HCT116 (cell line): ENCODE measurements around the gene CLEC4G. TPM values are rescaled to one million over a fixed set of nuclear protein-coding genes. Genes with fewer than 3 reads are reported as not detected.

Experiments used
- ATAC-seq: fragments of 200-7000 bp; cut with Tn5 transposase; 2 replicates; pipeline ENCODE4 v1.9.1; 2020; ENCODE audit warnings: mild to moderate bottlenecking, moderate library complexity
- BruUV-seq: library from RNA; stranded (reverse); fragments of 400-500 nt; replicated peaks from 2 replicates; lab custom pipeline; 2021; lab: Mats Ljungman, UMichigan
- CTCF ChIA-PET: fragments of 300-600 bp; sonication (Branson Sonifier 250); formaldehyde crosslinking; loops from one replicate; lab custom pipeline; 2021; ENCODE audit warnings: antibody characterized with exemption; lab: Charles Lee
- POLR2A ChIA-PET: fragments of 300-600, 350-600 bp; sonication (Branson Sonifier 250); formaldehyde crosslinking; loops from one replicate; lab custom pipeline; 2021; ENCODE audit warnings: antibody characterized with exemption; lab: Charles Lee
- RAD21 ChIA-PET, 2 experiments: fragments of 300-600 bp; sonication (Branson Sonifier 250); formaldehyde crosslinking; loops; one replicate each; lab custom pipeline; 2023; ENCODE audit warnings: low total read pairs in 2 of 2; ENCODE audit not compliant: uncharacterized antibody in 2 of 2, unreplicated experiment in 2 of 2, low non-redundant PET in 1 of 2; lab: Charles Lee
- DNase-seq: peaks from one replicate; pipeline ENCODE4 v3.0.0-alpha.2; 2010; ENCODE audit warnings: low read depth, low spot score
- H2AFZ ChIP-seq: fragments of 200-600 bp; shearing (Covaris generic), sonication (generic); 2 replicates; pipeline ENCODE4 v1.6.1; 2017; ENCODE audit warnings: low read depth, mixed run types, mixed read lengths, antibody characterized with exemption, low read length; ENCODE audit not compliant: poor library complexity, severe bottlenecking
- H3K27ac ChIP-seq: 2 replicates; pipeline ENCODE4 v1.5.1; 2012; ENCODE audit warnings: low read depth, low read length
- H3K27me3 ChIP-seq: fragments of 200-600 bp; sonication (generic); 2 replicates; pipeline ENCODE4 v1.6.1; 2016; ENCODE audit warnings: mixed run types, low read length, mixed read lengths; ENCODE audit not compliant: insufficient read depth
- H3K36me3 ChIP-seq, 2 experiments: fragments of 200-500 bp in 1 of 2; fragments of 200-600 bp in 1 of 2; sonication (Bioruptor generic) in 1 of 2; sonication (generic) in 1 of 2; 2 replicates each; pipeline versions ENCODE4 v1.5.1 to v1.6.1; 2014 to 2016; ENCODE audit warnings: low read length in 2 of 2, inconsistent platforms in 1 of 2, mixed read lengths in 1 of 2, mixed run types in 1 of 2; ENCODE audit not compliant: insufficient read depth in 2 of 2, control insufficient read depth in 1 of 2
- H3K4me1 ChIP-seq, 2 experiments: fragments of 200-600 bp in 1 of 2; sonication (generic) in 1 of 2; 2 replicates each; pipeline versions ENCODE4 v1.5.1 to v1.6.1; 2012 to 2017; ENCODE audit warnings: low read length in 2 of 2, inconsistent platforms in 1 of 2, mild to moderate bottlenecking in 1 of 2, mixed read lengths in 1 of 2, mixed run types in 1 of 2, moderate library complexity in 1 of 2; ENCODE audit not compliant: insufficient read depth in 2 of 2, control insufficient read depth in 1 of 2
- H3K4me2 ChIP-seq: fragments of 200-600 bp; sonication (generic); 2 replicates; pipeline ENCODE4 v1.6.1; 2017; ENCODE audit warnings: mixed run types, low read length, mixed read lengths
- H3K4me3 ChIP-seq, 2 experiments: fragments of 200-600 bp in 1 of 2; sonication (generic) in 1 of 2; replicated peaks in 1 of 2; 2 replicates each; pipeline ENCODE4 v1.5.1; 2011 to 2016; ENCODE audit warnings: low read length in 2 of 2, control low read depth in 1 of 2, low read depth in 1 of 2, mild to moderate bottlenecking in 1 of 2, mixed read lengths in 1 of 2, mixed run types in 1 of 2
- H3K79me2 ChIP-seq: fragments of 200-600 bp; sonication (generic); 2 replicates; pipeline ENCODE4 v1.6.1; 2017; ENCODE audit warnings: mild to moderate bottlenecking, mixed run types, low read length, moderate library complexity, mixed read lengths; ENCODE audit not compliant: insufficient read depth
- H3K9ac ChIP-seq: fragments of 200-600 bp; sonication (generic); 2 replicates; pipeline ENCODE4 v1.6.1; 2016; ENCODE audit warnings: low read length, mixed read lengths
- H3K9me2 ChIP-seq: fragments of 200-600 bp; sonication (generic), shearing (Covaris generic); 2 replicates; pipeline ENCODE4 v1.6.1; 2017; ENCODE audit warnings: mixed run types, mild to moderate bottlenecking, moderate library complexity; ENCODE audit not compliant: insufficient read depth
- H3K9me3 ChIP-seq, 2 experiments: fragments of 200-500 bp in 1 of 2; fragments of 200-600 bp in 1 of 2; sonication (Bioruptor generic) in 1 of 2; sonication (generic) in 1 of 2; 2 replicates each; pipeline ENCODE4 v1.6.1; 2014 to 2017; ENCODE audit warnings: low read length in 2 of 2, mixed read lengths in 2 of 2, inconsistent platforms in 1 of 2, low read depth in 1 of 2, mild to moderate bottlenecking in 1 of 2, mixed run types in 1 of 2, moderate library complexity in 1 of 2; ENCODE audit not compliant: control insufficient read depth in 1 of 2, insufficient read depth in 1 of 2
- H4K20me1 ChIP-seq: fragments of 200-600 bp; sonication (generic), shearing (Covaris generic); 2 replicates; pipeline ENCODE4 v1.6.1; 2017; ENCODE audit warnings: mixed run types, mild to moderate bottlenecking, moderate library complexity; ENCODE audit not compliant: insufficient read depth
- CBX3 ChIP-seq: IDR thresholded peaks from 2 replicates; pipeline ENCODE4 v1.6.1; 2012; ENCODE audit warnings: low read depth
- CEBPB ChIP-seq: IDR thresholded peaks from 2 replicates; pipeline ENCODE4 v1.6.1; 2012; ENCODE audit warnings: low read depth
- CTCF ChIP-seq, 3 experiments: fragments of 200-600 bp in 1 of 3; sonication (generic) in 1 of 3; IDR thresholded peaks in 2 of 3; conservative IDR thresholded peaks in 1 of 3; 2 replicates each; pipeline ENCODE4 v1.5.1; 2012 to 2017; ENCODE audit warnings: low read depth in 2 of 3, low read length in 2 of 3, antibody characterized with exemption in 1 of 3, borderline replicate concordance in 1 of 3, control low read depth in 1 of 3, mild to moderate bottlenecking in 1 of 3, mixed read lengths in 1 of 3, mixed run types in 1 of 3, moderate library complexity in 1 of 3; ENCODE audit not compliant: insufficient read depth in 1 of 3
- EGR1 ChIP-seq: IDR thresholded peaks from 2 replicates; pipeline ENCODE4 v1.6.1; 2012; ENCODE audit warnings: low read depth
- EZH2 ChIP-seq: fragments of 200-600 bp; sonication (generic); IDR thresholded peaks from 2 replicates; pipeline ENCODE4 v1.6.1; 2017; ENCODE audit warnings: antibody characterized with exemption, mixed run types
- EZH2phosphoT487 ChIP-seq: fragments of 200-600 bp; IDR thresholded peaks from 2 replicates; pipeline ENCODE4 v1.6.1; 2018; ENCODE audit warnings: antibody characterized with exemption, borderline replicate concordance
- FOSL1 ChIP-seq: IDR thresholded peaks from 2 replicates; pipeline ENCODE4 v1.6.1; 2012; ENCODE audit warnings: low read depth
- JUND ChIP-seq: IDR thresholded peaks from 2 replicates; pipeline ENCODE4 v1.6.1; 2012
- MAX ChIP-seq: IDR thresholded peaks from 2 replicates; pipeline ENCODE4 v1.6.1; 2012
- POLR2A ChIP-seq: IDR thresholded peaks from 2 replicates; pipeline ENCODE4 v1.7.0; 2011; ENCODE audit warnings: borderline replicate concordance; ENCODE audit not compliant: insufficient read depth, insufficient read length; ENCODE audit errors: extremely low read depth
- POLR2AphosphoS5 ChIP-seq: IDR thresholded peaks from 2 replicates; pipeline ENCODE4 v1.6.1; 2011; ENCODE audit warnings: mild to moderate bottlenecking, low read depth, low read length, moderate library complexity
- RAD21 ChIP-seq: IDR thresholded peaks from 2 replicates; pipeline ENCODE4 v1.6.1; 2012; ENCODE audit warnings: low read depth, mild to moderate bottlenecking
- REST ChIP-seq: IDR thresholded peaks from 2 replicates; pipeline ENCODE4 v1.6.1; 2012; ENCODE audit warnings: low read depth
- SIN3A ChIP-seq: IDR thresholded peaks from 2 replicates; pipeline ENCODE4 v1.6.1; 2012; ENCODE audit warnings: low read depth
- SP1 ChIP-seq: IDR thresholded peaks from 2 replicates; pipeline ENCODE4 v1.6.1; 2012; ENCODE audit warnings: low read depth
- SRF ChIP-seq: IDR thresholded peaks from 2 replicates; pipeline ENCODE4 v1.6.1; 2012; ENCODE audit warnings: low read depth
- TCF7L2 ChIP-seq: IDR thresholded peaks from 2 replicates; pipeline ENCODE4 v1.7.0; 2011; ENCODE audit warnings: borderline replicate concordance, inconsistent platforms; ENCODE audit not compliant: insufficient read depth, insufficient read length; ENCODE audit errors: extremely low read depth
- YY1 ChIP-seq: IDR thresholded peaks from 2 replicates; pipeline ENCODE4 v1.6.1; 2011; ENCODE audit warnings: low read length, low read depth, moderate library complexity, mild to moderate bottlenecking; ENCODE audit not compliant: insufficient replicate concordance; ENCODE audit errors: extremely low read depth
- ZBTB33 ChIP-seq: IDR thresholded peaks from 2 replicates; pipeline ENCODE4 v1.6.1; 2011; ENCODE audit warnings: mild to moderate bottlenecking, low read length, moderate library complexity; ENCODE audit not compliant: insufficient replicate concordance; ENCODE audit errors: extremely low read depth
- ZFX ChIP-seq: fragments of 450-650 bp; IDR thresholded peaks from 2 replicates; pipeline ENCODE4 v1.6.1; 2017
- intact Hi-C: fragments of 100-400 bp; cut with micrococcal nuclease; formaldehyde crosslinking; loops from 2 replicates; pipeline ENCODE4 v1.10.0; 2022
- total RNA-seq: library from RNA; stranded (reverse); gene quantifications from one replicate; pipeline ENCODE4 v1.2.1, GENCODE V29; 2021; ENCODE audit not compliant: unreplicated experiment

Gene CLEC4G
- total RNA-seq, 1 experiment from 2014 or later, result not detected

GRCh38 chr19:7720351-7720750, 11.6 kb downstream of the CLEC4G start:
- TF ChIP-seq TCF7L2, result no peak
- no peak for TF ChIP-seq YY1
- TF ChIP-seq SP1, result no peak
- TF ChIP-seq EGR1, result no peak
- no peak for TF ChIP-seq ZBTB33
- no peak for TF ChIP-seq CBX3
- TF ChIP-seq CEBPB, result no peak
- TF ChIP-seq POLR2AphosphoS5, result no peak
- TF ChIP-seq FOSL1, result no peak
- no peak for TF ChIP-seq CTCF (IDR thresholded peaks at IDR 0.05 in 2 of 3, conservative IDR thresholded peaks at IDR 0.05 in 1 of 3; ENCODE audit: borderline replicate concordance in 1 of 3, insufficient read depth in 1 of 3, low read depth in 2 of 3, low read length in 2 of 3)
- TF ChIP-seq SIN3A, result no peak
- TF ChIP-seq POLR2A, result no peak
- no peak for TF ChIP-seq EZH2
- TF ChIP-seq RAD21, result no peak
- no peak for TF ChIP-seq MAX
- no peak for TF ChIP-seq JUND
- no peak for TF ChIP-seq ZFX
- no peak for TF ChIP-seq EZH2phosphoT487
- TF ChIP-seq SRF, result no peak
- no peak for TF ChIP-seq REST
- ChIA-PET RAD21 (no interaction called here), CTCF (no interaction called here), POLR2A (no interaction called here)
- Histone ChIP-seq H3K9me3 (peaks cover 0 to 7% of the 10 kb centered on the region in 2 experiments; a peak in 1 of 4 replicates), H3K27me3 (no peaks in the 10 kb centered on the region), H3K9ac (no peak overlapping the region), H3K27ac (no peak overlapping the region), H3K9me2 (no peaks in the 10 kb centered on the region), H3K4me1 (no peaks in the 10 kb centered on the region), H3K4me2 (no peak overlapping the region), H3K79me2 (no peaks in the 10 kb centered on the region), H2AFZ (no peak overlapping the region), H4K20me1 (no peaks in the 10 kb centered on the region), H3K4me3 (no peak overlapping the region), H3K36me3 (no peaks in the 10 kb centered on the region)
- ATAC-seq (no peak), DNase-seq (no peak)
- intact Hi-C loops, result no loop called here
- BruUV-seq, result no TSS peak
